SK-N-SH (cell line): Measurements from ENCODE around the gene PTPRD. TPM values are rescaled to one million over a fixed set of nuclear protein-coding genes. Genes with fewer than 3 reads are reported as not detected.

ENCODE experiments used
- CTCF ChIA-PET: fragments of 300-600, 350-600 bp; formaldehyde crosslinking; extraction: SDS; loops from one replicate; lab custom pipeline; 2021; lab: Yijun Ruan, JAX
- POLR2A ChIA-PET: fragments of 350-600 bp; sonication (Branson Sonifier 250); formaldehyde crosslinking; extraction: SDS; loops from one replicate; lab custom pipeline; 2020; ENCODE audit warnings: antibody characterized with exemption, inconsistent platforms; lab: Yijun Ruan, JAX
- DNase-seq: peaks from one replicate; pipeline ENCODE4 v3.0.0; 2012
- H2AFZ ChIP-seq: fragments of 200-600 bp; sonication (generic); 2 replicates; pipeline ENCODE4 v1.8.1; 2016; ENCODE audit warnings: antibody characterized with exemption, mild to moderate bottlenecking, low read depth
- H3F3A ChIP-seq: fragments of 200-600 bp; sonication (generic); replicated peaks from 2 replicates; pipeline ENCODE3; 2016; ENCODE audit warnings: antibody characterized with exemption, mild to moderate bottlenecking; ENCODE audit not compliant: insufficient read depth
- H3K27ac ChIP-seq, 2 experiments: fragments of 200-500 bp in 1 of 2; fragments of 200-600 bp in 1 of 2; sonication (Bioruptor generic) in 1 of 2; sonication (generic), shearing (Covaris generic) in 1 of 2; 2 replicates each; pipeline versions ENCODE4 v1.5.1 to v1.6.1; 2014 to 2016; ENCODE audit warnings: low read depth in 2 of 2, inconsistent platforms in 1 of 2, low read length in 1 of 2, mild to moderate bottlenecking in 1 of 2, mixed read lengths in 1 of 2
- H3K27me3 ChIP-seq: fragments of 200-600 bp; sonication (generic), shearing (Covaris generic); 2 replicates; pipeline ENCODE4 v1.6.1; 2016; ENCODE audit warnings: mixed run types; ENCODE audit not compliant: insufficient read depth
- H3K36me3 ChIP-seq, 2 experiments: fragments of 200-500 bp in 1 of 2; fragments of 200-600 bp in 1 of 2; sonication (Bioruptor generic) in 1 of 2; sonication (generic) in 1 of 2; replicated peaks in 1 of 2; 2 replicates each; pipeline versions ENCODE3 to v1.5.1; 2014 to 2016; ENCODE audit warnings: low read length in 1 of 2, mild to moderate bottlenecking in 1 of 2; ENCODE audit not compliant: insufficient read depth in 2 of 2, control insufficient read depth in 1 of 2
- H3K4me1 ChIP-seq, 2 experiments: fragments of 200-500 bp in 1 of 2; fragments of 200-600 bp in 1 of 2; sonication (Bioruptor generic) in 1 of 2; sonication (generic), shearing (Covaris generic) in 1 of 2; 2 replicates each; pipeline versions ENCODE4 v1.5.1 to v1.6.1; 2014 to 2016; ENCODE audit warnings: low read depth in 1 of 2, low read length in 1 of 2, mixed run types in 1 of 2; ENCODE audit not compliant: insufficient read depth in 2 of 2, control insufficient read depth in 1 of 2
- H3K4me2 ChIP-seq: fragments of 200-600 bp; sonication (generic), shearing (Covaris generic); 2 replicates; pipeline ENCODE4 v1.6.1; 2017; ENCODE audit warnings: mixed run types
- H3K4me3 ChIP-seq, 2 experiments: fragments of 200-500 bp in 1 of 2; fragments of 200-600 bp in 1 of 2; sonication (Bioruptor generic) in 1 of 2; sonication (generic), shearing (Covaris generic) in 1 of 2; 2 replicates each; pipeline versions ENCODE4 v1.5.1 to v1.8.1; 2014 to 2016; ENCODE audit warnings: low read depth in 2 of 2, inconsistent platforms in 1 of 2, low read length in 1 of 2, mild to moderate bottlenecking in 1 of 2, mixed read lengths in 1 of 2, moderate library complexity in 1 of 2
- H3K79me2 ChIP-seq: fragments of 200-600 bp; sonication (generic); 2 replicates; pipeline ENCODE4 v1.8.1; 2017; ENCODE audit warnings: mild to moderate bottlenecking; ENCODE audit not compliant: insufficient read depth
- H3K9ac ChIP-seq: fragments of 200-600 bp; sonication (generic); 2 replicates; pipeline ENCODE4 v1.6.1; 2017; ENCODE audit warnings: mixed run types
- H3K9me2 ChIP-seq: fragments of 200-600 bp; sonication (generic); 2 replicates; pipeline ENCODE4 v1.6.1; 2017; ENCODE audit warnings: mixed run types
- H3K9me3 ChIP-seq: fragments of 200-600 bp; sonication (generic); 2 replicates; pipeline ENCODE4 v1.6.1; 2017; ENCODE audit warnings: mixed run types, mild to moderate bottlenecking, moderate library complexity
- H4K20me1 ChIP-seq: fragments of 200-600 bp; sonication (generic); 2 replicates; pipeline ENCODE4 v1.6.1; 2017; ENCODE audit warnings: mild to moderate bottlenecking, mixed run types; ENCODE audit not compliant: insufficient read depth
- CHD2 ChIP-seq: fragments of 150-350 bp; IDR thresholded peaks from 2 replicates; pipeline ENCODE4 v1.6.1; 2018; ENCODE audit warnings: low read length; ENCODE audit not compliant: partially characterized antibody
- ELF1 ChIP-seq: IDR thresholded peaks from 2 replicates; pipeline ENCODE4 v1.4.0; 2012
- EP300 ChIP-seq, 2 experiments: IDR thresholded peaks; 2 replicates each; pipeline versions ENCODE4 v1.4.0 to v1.6.1; 2012; ENCODE audit warnings: borderline replicate concordance in 1 of 2, low read depth in 1 of 2, low read length in 1 of 2
- FOXJ3 ChIP-seq: sonication (generic); formaldehyde crosslinking; IDR thresholded peaks from 2 replicates; pipeline ENCODE4 v1.5.1; 2020; ENCODE audit warnings: mild to moderate bottlenecking, missing genetic modification reagents
- FOXM1 ChIP-seq: IDR thresholded peaks from 2 replicates; pipeline ENCODE4 v1.4.0; 2012; ENCODE audit warnings: low read depth, mild to moderate bottlenecking
- GABPA ChIP-seq: IDR thresholded peaks from 2 replicates; pipeline ENCODE4 v1.4.0; 2012; ENCODE audit warnings: low read depth, mild to moderate bottlenecking
- IRF3 ChIP-seq: fragments of 150-350 bp; IDR thresholded peaks from 2 replicates; pipeline ENCODE4 v1.6.1; 2016; ENCODE audit warnings: mild to moderate bottlenecking, low read depth, low read length
- JUND ChIP-seq: IDR thresholded peaks from 2 replicates; pipeline ENCODE4 v1.4.0; 2012
- MEF2A ChIP-seq: IDR thresholded peaks from 2 replicates; pipeline ENCODE4 v1.4.0; 2012; ENCODE audit warnings: low read depth, borderline replicate concordance
- NFIC ChIP-seq: IDR thresholded peaks from 2 replicates; pipeline ENCODE4 v1.4.0; 2012; ENCODE audit warnings: borderline replicate concordance
- NRF1 ChIP-seq: IDR thresholded peaks from 2 replicates; pipeline ENCODE4 v1.6.1; 2012; ENCODE audit warnings: low read depth, mild to moderate bottlenecking, low read length
- PBX3 ChIP-seq: IDR thresholded peaks from 2 replicates; pipeline ENCODE4; 2012
- RCOR1 ChIP-seq: fragments of 150-350 bp; IDR thresholded peaks from 2 replicates; pipeline ENCODE4 v1.6.1; 2017; ENCODE audit warnings: antibody characterized with exemption, low read length
- REST ChIP-seq: IDR thresholded peaks from 2 replicates; pipeline ENCODE4 v1.6.1; 2012; ENCODE audit warnings: mild to moderate bottlenecking, low read depth, low read length, moderate library complexity
- RFX5 ChIP-seq: IDR thresholded peaks from 2 replicates; pipeline ENCODE4 v1.6.1; 2012; ENCODE audit warnings: mild to moderate bottlenecking, improper control_type of control experiment, low read length
- TAF1 ChIP-seq: IDR thresholded peaks from 2 replicates; pipeline ENCODE4 v1.6.1; 2012; ENCODE audit warnings: low read depth, mild to moderate bottlenecking, low read length, moderate library complexity, borderline replicate concordance
- TCF12 ChIP-seq: IDR thresholded peaks from 2 replicates; pipeline ENCODE4 v1.4.0; 2012
- TEAD4 ChIP-seq: IDR thresholded peaks from 2 replicates; pipeline ENCODE4 v1.4.0; 2012; ENCODE audit warnings: mild to moderate bottlenecking, borderline replicate concordance; ENCODE audit not compliant: insufficient read depth
- USF1 ChIP-seq: IDR thresholded peaks from 2 replicates; pipeline ENCODE4 v1.4.0; 2012; ENCODE audit warnings: low read depth, borderline replicate concordance
- WGBS: methylation state at CpG from one replicate; pipeline ENCODE4 v1.1.6; 2017; ENCODE audit warnings: low lambda C conversion rate; 5-methylcytosine and 5-hydroxymethylcytosine counted together
- polyA plus RNA-seq, 3 experiments: library from polyadenylated mRNA; depleted of rRNA; stranded (reverse); fragments of >200 nt; gene quantifications; 2 replicates each; pipeline ENCODE4 v1.2.3, GENCODE V29; 2012

PTPRD gene
- polyA plus RNA-seq, 1 of the 3 experiments (the other 2 are of a cell fraction) = 0.15 TPM

GRCh38 chr9:9820436-9820835 is 792.4 kb downstream of the PTPRD start:
- no peak overlapping the region for H2AFZ ChIP-seq
- H3K9me2 ChIP-seq = no peaks in the 10 kb centered on the region
- ChIA-PET CTCF (no interaction called here), POLR2A (no interaction called here)
- H3K9ac ChIP-seq = no peak overlapping the region
- H3K27me3 ChIP-seq = no peaks in the 10 kb centered on the region
- no peak overlapping the region for H3K4me2 ChIP-seq
- no peak for TF ChIP-seq PBX3
- TF ChIP-seq REST = no peak
- TF ChIP-seq CHD2 = no peak
- no peak for TF ChIP-seq RCOR1
- TF ChIP-seq RFX5 = no peak
- no peak for TF ChIP-seq NFIC
- no peak for TF ChIP-seq TEAD4
- H3K36me3 ChIP-seq = no peaks in the 10 kb centered on the region
- no peak overlapping the region for H3K27ac ChIP-seq
- H3K4me3 ChIP-seq = no peak overlapping the region
- H3K79me2 ChIP-seq = no peaks in the 10 kb centered on the region
- no peaks in the 10 kb centered on the region for H4K20me1 ChIP-seq
- H3F3A ChIP-seq = no peaks in the 10 kb centered on the region
- no peak for DNase-seq
- H3K9me3 ChIP-seq = no peaks in the 10 kb centered on the region
- no peaks in the 10 kb centered on the region for H3K4me1 ChIP-seq

GRCh38 chr9:9819886-9820285 is 792.9 kb downstream of the PTPRD start:
- no peaks in the 10 kb centered on the region for H3K9me2 ChIP-seq
- no peaks in the 10 kb centered on the region for H3K9me3 ChIP-seq
- H4K20me1 ChIP-seq = no peaks in the 10 kb centered on the region
- H3K4me2 ChIP-seq = no peak overlapping the region
- no peaks in the 10 kb centered on the region for H3K27me3 ChIP-seq
- no peak overlapping the region for H3K4me3 ChIP-seq
- H3K4me1 ChIP-seq = no peaks in the 10 kb centered on the region
- 65% methylated on average over 5 of the region's 5 CpGs for WGBS
- no peak overlapping the region for H3K27ac ChIP-seq
- no peaks in the 10 kb centered on the region for H3K79me2 ChIP-seq
- CTCF ChIA-PET = no interaction called here
- no peak overlapping the region for H2AFZ ChIP-seq
- no peak overlapping the region for H3K9ac ChIP-seq
- POLR2A ChIA-PET = no interaction called here
- H3F3A ChIP-seq = no peaks in the 10 kb centered on the region
- no peak for DNase-seq
- no peaks in the 10 kb centered on the region for H3K36me3 ChIP-seq
- TF ChIP-seq REST (no peak), USF1 (no peak), NRF1 (no peak), TAF1 (no peak), FOXM1 (no peak), FOXJ3 (CRISPR knock-in tag) (no peak), MEF2A (no peak), ELF1 (no peak), IRF3 (no peak), JUND (no peak), TCF12 (no peak), GABPA (no peak), EP300 (IDR thresholded peaks at IDR 0.05; ENCODE audit: borderline replicate concordance in 1 of 2, low read depth in 1 of 2, low read length in 1 of 2) (no peak)
